ENCODE results near the gene M1AP. TPM values are rescaled to one million over a fixed set of nuclear protein-coding genes. Genes with fewer than 3 reads are reported as not detected.

The M1AP gene, protein sequence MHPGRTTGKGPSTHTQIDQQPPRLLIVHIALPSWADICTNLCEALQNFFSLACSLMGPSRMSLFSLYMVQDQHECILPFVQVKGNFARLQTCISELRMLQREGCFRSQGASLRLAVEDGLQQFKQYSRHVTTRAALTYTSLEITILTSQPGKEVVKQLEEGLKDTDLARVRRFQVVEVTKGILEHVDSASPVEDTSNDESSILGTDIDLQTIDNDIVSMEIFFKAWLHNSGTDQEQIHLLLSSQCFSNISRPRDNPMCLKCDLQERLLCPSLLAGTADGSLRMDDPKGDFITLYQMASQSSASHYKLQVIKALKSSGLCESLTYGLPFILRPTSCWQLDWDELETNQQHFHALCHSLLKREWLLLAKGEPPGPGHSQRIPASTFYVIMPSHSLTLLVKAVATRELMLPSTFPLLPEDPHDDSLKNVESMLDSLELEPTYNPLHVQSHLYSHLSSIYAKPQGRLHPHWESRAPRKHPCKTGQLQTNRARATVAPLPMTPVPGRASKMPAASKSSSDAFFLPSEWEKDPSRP
- not detected for total RNA-seq
- long read RNA-seq = 0 reads

DNA sequence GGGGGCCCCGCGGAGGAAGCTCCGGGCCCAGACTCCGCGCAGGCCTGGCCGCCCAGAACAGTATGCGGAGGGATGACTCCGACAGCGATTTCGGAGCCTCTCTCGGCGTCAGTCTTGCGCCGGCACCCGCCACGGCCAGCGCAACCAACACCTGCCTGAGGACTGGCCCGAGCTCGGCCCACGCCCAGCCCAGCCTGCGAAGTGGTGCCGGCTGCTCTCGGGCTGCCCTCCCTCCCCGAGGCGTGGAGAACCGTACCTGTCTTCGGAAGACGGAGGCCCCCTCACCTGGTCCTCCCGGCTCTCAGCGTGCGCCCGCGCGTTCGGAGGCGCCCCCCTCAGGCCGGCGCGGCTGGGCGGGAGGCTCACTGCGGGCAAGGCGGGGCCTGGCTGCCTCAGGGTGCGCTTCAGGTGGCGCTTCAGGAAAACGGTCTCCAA lies at the start of gene M1AP:
M1AP (minus strand) TSS at position 322 of the 435 bp plus-strand sequence. CDS start 8,055 bp downstream, outside the sequence.
- intact Hi-C loops (cut with DNase I) = no loop called here
- DNase-seq (ENCODE audit: missing footprints) (no peak), ATAC-seq (peak; percentile 37)

DNA sequence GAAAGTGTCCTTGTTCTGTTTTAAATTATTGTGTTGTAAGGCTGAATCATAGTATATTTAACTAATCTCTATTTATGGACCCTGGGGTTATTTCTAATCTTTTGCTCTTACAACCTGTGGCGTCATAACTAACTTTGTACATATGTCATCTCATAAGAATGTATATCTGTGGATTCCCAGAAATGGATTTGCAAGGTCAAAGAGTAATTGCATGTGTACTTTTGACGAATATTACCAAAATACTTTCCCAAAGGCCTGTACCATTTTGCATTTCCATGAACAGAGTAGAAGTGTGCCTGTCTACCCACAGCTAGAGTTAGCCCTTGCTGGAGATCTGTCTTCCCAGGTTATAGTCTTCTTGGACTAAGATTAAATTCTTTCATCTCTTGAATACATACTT lies 48.7 kb upstream of the M1AP start:
- DNase-seq (ENCODE audit: missing footprints) = no peak
- no peak for ATAC-seq
- intact Hi-C loops (cut with DNase I) = no loop called here

DNA sequence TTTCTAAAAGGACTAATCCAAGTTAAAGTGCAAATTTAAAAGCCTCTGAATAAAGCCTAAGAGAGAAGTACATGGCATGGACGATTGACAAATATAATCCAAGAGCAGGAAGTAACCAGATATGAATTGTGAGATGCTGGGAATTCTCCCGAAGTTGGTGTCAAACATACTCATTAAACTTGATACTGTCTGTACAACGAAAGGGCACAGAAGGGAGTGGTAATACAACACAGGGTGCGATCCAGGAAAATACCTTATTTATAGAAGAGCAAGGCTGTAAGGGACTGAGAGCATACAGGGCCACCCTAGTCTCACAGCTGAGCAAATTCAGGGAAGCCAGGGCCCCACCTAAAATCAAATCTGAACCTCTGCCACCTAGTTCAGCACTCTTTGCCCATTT lies 47.5 kb upstream of the M1AP start:
- intact Hi-C loops (cut with DNase I) = no loop called here
- ATAC-seq = no peak

DNA sequence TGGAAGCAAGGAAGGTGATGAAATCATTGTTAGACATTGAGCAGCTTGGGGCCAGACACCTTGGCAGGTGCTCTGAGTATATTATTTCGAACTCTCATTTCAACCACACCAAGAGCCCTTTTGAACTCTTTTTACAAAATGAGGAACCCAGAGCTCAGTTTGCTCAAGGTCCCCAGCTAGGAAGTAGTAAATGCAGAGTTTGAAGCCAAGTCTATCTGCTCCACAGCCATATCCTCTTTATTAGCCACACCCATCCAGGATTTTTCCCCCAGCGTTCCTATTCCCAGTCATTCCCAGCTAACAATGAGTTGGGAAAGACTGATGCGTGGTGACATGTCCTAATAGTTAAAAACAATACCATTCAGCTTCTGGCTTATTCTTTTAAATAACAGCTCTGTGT lies 46.2 kb upstream of the M1AP start:
- no peak for DNase-seq (ENCODE audit: missing footprints)
- no peak for ATAC-seq

More for the DNA sequence above, 47.5 kb upstream of the M1AP start:
- DNase-seq (ENCODE audit: missing footprints) = no peak

DNA sequence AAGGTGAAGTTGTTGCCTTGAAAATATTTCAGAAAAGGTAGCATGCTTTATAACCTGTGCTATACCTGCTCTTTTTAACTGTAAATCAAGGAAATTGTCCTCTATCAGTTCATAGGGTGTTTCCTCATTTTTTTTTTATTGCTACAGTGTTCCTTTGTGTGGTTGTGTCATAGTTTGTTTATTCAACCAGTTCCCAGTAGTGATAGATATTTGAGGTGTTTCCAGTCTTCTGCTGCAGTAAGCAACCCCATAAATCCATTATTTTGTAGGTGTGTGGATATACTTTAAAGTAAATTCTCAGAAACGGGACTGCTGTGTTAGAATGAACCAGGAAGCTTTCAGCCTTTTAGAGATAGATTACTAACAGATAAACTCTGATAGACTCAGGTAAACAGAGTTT lies 45.5 kb upstream of the M1AP start:
- no peak for DNase-seq (ENCODE audit: missing footprints)
- intact Hi-C loops (cut with DNase I) = no loop called here
- no peak for ATAC-seq

More for the DNA sequence above, 46.2 kb upstream of the M1AP start:
- intact Hi-C loops (cut with DNase I) = no loop called here

DNA sequence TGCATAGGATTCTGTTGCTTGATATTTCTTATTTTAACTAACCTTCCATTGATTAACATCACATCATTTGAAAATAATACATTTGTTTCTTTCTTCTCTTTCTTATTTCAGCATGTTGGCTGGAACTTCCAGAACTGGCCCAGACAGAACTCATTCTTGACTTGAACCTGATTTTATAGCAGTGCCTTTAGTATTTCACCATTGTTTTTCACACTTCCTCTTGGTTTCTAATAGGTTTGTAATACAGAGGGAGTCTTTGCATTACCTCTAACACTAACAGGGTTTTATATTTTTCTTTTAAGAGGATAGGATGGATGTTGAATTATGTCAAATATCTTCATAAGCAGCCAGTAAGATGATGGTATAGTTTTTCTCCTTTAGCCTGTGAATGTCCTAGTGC lies 45.1 kb upstream of the M1AP start:
- intact Hi-C loops (cut with DNase I) = no loop called here
- no peak for DNase-seq (ENCODE audit: missing footprints)
- ATAC-seq = no peak

DNA sequence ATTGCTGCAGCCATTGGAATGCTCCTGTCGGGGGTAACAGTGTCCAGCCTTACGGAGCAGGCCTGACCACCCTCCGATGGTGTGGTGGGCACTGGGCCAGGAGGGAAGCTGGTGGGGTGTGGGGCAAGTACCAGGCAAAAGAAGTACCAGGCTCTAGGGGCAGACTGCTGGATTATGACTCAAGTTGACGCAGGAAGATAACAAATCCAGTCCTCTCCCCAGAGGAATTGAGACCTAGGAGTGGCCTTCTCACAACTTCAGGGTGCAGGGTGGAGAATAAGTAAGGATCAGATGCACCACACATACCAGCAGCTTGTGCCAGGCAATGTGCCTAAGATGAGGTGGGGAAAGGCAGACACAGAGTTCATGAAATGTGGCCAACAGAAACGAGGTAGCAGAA lies 43.8 kb upstream of the M1AP start:
- DNase-seq (ENCODE audit: missing footprints) (no peak), ATAC-seq (no peak)
- intact Hi-C loops (cut with DNase I) = no loop called here

DNA sequence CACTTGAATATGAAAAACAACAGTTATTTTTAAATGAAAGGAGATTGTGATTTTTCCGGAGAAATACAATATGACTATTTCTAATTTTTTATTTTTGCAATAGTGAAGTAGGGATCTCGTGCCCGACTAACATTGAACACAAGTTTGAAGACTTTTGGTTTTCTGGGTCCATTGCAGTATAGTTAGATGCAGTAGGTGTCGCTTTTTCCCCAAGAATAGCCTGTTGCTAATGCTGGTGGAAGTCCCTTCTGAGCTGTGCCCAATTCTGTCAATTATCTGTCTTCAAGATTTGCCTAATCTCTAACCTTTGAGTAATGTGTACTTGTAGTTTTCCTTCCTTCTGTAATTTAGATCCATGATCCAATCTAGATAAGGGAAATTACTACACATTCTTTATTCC lies 42.4 kb upstream of the M1AP start:
- intact Hi-C loops (cut with DNase I) = loop anchor here (1.0 kb wide), 1 partner anchor 186 kb away; no protein-coding TSS in a partner anchor
- ATAC-seq (peak; percentile 69), DNase-seq (ENCODE audit: missing footprints) (no peak)

DNA sequence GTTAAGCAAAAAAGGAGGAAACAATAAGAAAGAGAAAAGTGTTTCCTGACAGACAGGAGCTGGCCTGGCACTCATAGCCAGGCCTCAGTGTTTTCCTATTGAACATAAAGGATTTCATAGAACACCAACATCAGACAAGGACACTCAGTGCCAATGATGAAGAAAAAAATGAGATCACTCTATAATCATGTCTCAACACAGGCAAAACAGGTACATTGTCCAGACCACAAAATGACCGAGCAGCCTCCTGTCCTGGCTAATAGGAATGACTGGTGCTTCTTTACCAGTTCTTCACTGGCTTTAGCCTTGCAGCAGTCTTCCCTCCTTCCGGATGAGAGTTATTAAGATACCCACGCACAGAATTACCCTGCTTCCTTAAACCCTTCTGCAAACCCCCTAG lies 41.5 kb upstream of the M1AP start:
- intact Hi-C loops (cut with DNase I) = loop anchor here (1.0 to 10.0 kb wide), 2 partner anchors 187 to 715 kb away; no protein-coding TSS in a partner anchor
- ATAC-seq = no peak
- no peak for DNase-seq (ENCODE audit: missing footprints)

DNA sequence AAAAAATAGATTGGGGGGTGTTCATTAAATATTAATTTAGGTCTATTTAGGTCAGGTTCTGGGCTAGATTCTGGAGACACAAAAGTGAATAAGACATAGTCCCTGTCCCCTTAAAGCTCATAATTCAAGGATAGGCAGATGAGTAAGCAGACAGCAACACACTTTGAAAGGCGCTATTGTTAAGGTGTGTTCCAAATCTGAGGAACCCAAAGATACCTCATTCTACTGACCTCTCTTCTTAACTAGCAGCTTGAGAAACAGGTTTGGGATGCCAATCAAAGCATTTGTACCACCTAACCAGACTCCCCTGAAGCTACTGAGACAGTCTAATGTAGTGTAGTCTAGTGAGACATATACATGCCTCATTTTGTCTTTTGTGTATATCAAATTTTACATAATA lies 40.8 kb upstream of the M1AP start:
- DNase-seq (ENCODE audit: missing footprints) (no peak), ATAC-seq (no peak)
- intact Hi-C loops (cut with DNase I) = loop anchor here (10.0 kb wide), 1 partner anchor 716 kb away; no protein-coding TSS in a partner anchor

DNA sequence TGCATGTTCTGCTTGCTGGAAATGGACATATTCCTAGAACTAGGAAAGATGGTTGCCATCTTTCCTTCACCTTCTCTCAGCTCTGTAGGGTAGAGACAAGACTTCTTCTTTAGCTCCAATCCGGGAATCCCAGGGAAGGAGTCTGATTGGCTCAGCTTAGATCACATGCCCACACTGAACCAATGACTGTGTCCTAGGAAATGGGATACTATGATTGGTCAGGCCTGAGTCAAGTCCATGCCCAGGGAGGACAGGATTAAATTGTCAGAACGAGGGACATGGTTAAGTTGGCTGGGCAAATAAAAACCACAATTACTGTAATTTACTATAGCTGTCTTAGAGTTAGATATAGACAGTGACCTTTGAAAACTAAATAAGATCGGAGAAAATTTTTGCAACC lies 37.3 kb upstream of the M1AP start:
- ATAC-seq (no peak), DNase-seq (ENCODE audit: missing footprints) (no peak)
- intact Hi-C loops (cut with DNase I) = loop anchor here (10.0 kb wide), 1 partner anchor 719 kb away; no protein-coding TSS in a partner anchor

DNA sequence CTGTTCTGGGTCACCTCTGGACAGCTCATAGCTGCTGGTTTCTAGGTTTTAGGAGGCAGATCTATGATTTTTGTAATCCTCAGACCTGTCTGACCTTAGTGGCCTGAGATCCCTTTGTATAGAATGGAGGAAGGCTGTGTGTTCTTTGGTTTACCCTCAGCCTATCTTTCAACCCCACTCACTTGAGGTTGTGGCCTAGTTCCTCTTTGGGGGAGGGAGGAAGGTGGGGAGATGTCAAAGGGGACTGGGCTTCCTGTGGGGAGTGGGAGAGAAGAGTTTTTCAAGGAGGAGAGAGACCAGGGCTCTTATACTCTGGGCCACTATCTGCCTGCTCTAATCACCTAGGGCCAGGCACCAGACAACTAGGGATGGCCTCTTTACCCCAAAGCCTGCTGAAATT lies 34.4 kb upstream of the M1AP start:
- DNase-seq (ENCODE audit: missing footprints) (no peak), ATAC-seq (no peak)
- intact Hi-C loops (cut with DNase I) = loop anchor here (10.0 kb wide), 1 partner anchor 722 kb away; no protein-coding TSS in a partner anchor

DNA sequence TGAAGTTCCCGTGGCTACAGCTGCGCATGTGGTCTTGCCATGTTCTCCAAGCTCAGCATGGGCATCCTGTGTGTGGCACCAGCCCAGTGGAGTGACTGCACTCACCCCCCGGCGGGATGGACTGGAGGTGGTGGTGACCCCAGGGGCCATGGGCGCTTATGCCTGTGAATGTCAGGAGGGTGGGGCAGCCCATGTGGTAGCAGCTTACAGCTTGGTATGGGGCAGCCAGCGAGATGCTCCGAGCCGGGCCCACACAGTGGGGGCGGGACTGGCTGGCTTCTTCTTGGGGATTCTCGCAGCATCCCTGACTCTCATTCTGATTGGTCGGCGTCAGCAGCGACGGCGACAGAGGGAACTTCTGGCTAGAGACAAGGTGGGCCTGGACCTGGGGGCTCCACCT lies 31.5 kb upstream of the M1AP start:
- intact Hi-C loops (cut with DNase I) = loop anchor here (10.0 kb wide), 1 partner anchor 725 kb away; no protein-coding TSS in a partner anchor
- ATAC-seq = no peak
- DNase-seq (ENCODE audit: missing footprints) = no peak

DNA sequence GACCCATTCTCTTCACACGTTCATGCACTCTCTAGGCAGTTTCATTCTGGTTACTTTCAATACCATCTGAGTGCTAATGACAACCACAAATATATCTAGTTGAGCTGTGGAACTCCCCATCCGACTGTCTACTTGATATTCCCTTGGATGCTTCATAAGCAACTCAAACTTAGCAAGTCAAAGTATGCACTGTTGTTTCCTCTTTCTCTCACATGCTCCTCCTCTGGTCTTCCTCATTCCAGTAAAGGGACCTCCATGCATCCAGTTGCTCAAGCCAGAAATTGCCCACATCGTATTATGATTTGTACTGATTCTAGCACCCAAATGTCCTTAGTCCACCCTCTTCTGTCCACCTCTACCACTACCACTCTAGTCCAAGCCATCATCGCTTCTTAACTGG lies 28.2 kb upstream of the M1AP start:
- intact Hi-C loops (cut with DNase I) = no loop called here
- ATAC-seq (no peak), DNase-seq (ENCODE audit: missing footprints) (no peak)

DNA sequence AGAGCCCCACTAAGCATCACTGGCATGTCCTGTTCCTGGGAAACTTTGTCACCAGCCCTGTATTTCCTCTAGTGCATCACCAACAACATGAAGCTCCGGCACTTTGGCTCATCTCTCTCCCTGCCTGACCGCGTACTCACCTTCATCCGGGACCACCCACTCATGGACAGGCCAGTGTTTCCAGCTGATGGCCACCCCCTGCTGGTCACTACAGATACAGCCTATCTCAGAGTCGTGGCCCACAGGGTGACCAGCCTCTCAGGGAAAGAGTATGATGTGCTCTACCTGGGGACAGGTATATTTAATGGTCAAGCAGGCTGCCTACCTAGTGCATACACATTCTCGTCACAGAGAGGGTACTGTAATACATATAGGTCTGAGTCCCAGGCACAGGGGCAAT lies 27.0 kb upstream of the M1AP start:
- intact Hi-C loops (cut with DNase I) = no loop called here
- no peak for ATAC-seq

DNA sequence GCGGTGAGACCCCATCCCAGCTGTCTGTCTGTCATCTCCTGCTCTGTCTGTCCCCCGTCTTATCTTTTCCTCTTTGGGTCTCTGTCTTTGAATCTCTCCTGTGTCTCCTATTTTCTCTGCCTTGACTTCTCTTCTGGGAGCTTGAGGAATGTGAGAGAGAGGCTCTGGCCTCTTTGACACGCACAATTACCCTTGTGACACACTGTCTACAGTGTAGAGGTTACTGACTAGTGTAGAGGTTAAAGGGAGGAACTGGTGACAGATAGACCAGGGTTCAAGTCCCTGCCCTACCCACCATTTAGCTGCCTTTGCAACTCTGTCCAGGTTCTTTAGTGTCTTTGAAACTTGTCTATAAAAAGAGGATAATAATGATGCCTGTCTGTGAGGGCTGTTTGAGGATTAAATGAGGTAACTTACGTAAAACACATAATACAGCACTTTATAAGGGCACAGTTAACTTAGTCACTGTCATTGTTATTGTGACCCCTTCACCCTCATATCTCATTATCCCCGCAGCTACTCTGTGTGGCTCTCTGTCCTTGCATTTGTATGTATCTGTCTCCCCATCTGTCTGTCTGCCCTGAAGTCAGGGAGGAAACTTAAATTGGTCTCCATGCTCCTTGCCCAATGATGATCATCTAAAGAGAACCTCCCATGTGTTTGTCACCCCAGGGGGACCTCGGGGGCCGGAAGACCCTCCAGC lies 25.8 kb upstream of the M1AP start:
- DNase-seq (ENCODE audit: missing footprints) (no peak), ATAC-seq (no peak)
- intact Hi-C loops (cut with DNase I) = no loop called here

More for the DNA sequence above, 27.0 kb upstream of the M1AP start:
- DNase-seq (ENCODE audit: missing footprints) = no peak

DNA sequence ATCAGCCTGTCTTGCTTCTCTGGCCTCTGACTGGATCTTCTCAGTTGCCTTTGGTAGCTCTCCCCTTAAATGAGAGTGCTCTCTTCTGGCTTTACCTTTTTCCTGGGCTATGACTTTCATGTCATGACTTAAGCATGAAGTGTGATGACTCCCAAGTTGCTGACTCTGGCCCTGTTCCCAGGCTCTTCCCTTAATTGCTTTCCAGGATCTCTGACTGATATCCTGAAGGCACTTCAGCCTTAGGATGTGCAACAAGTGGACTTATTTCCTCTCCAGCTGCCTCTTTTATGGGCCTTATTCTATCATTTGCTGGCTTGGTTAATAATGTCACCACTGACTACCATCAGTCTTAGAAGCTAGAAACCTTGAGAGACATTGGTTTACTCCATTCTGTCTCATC lies 23.3 kb upstream of the M1AP start:
- ATAC-seq (no peak), DNase-seq (ENCODE audit: missing footprints) (no peak)
- intact Hi-C loops (cut with DNase I) = no loop called here

DNA sequence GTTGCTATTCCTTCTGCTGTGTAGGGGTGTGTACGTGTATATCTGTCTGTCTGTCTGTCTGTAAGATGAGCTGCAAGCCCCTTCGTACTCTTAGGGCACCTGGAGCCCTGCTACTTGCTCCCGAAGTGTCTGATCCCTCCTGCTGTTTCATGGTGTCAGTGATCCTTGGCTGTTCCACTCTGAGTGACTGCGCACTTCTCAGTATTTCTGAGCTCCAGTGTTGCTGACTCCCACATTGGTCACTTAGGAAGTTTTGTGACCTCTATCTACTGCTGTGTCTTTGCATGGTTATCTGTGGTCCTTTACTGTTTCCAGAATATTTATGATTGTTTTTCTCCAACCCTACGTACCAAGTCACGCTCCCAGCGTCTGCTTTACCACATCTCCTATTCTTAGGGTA lies 22.1 kb upstream of the M1AP start:
- ATAC-seq (no peak), DNase-seq (ENCODE audit: missing footprints) (no peak)
- intact Hi-C loops (cut with DNase I) = no loop called here

DNA sequence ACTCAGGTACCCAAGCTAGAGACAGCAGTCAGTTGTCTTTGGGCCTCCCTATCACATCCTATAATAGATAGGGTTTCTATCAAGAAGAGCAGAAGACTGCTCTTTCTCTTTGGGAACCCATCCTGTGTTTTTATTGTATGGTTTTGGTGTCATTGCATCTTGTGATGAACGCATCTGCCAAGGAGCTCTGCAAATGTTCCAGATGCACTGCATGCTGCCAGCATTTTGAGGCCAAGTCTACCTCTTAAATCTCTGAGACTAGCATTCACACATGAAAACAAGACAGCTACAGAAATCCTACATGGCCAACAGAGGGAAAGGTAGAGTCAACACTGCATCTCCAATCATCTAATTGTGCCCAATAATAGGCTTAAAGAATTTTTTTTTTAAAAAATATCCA lies 20.0 kb upstream of the M1AP start:
- intact Hi-C loops (cut with DNase I) = no loop called here
- ATAC-seq (no peak), DNase-seq (ENCODE audit: missing footprints) (no peak)

DNA sequence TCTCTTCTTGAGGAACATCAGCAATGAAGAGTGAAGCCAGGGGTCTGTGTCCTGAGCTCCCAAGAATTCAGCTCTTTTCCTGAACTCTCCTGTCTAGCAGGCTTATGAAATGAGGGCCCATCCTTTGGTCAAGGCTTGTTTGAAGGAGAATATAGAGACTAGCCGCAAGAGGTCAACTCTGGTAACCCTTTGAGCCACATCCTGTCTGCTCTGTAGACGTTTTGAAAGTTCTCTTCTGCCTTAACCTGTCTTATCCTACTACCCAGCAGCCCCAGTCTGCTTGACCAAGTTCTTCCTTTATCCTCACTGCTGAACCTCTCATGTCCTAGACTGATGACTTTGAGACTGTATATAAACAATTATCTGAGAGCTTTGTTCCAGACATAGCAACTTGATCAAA lies 11.3 kb upstream of the M1AP start:
- intact Hi-C loops (cut with DNase I) = loop anchor here (10.0 kb wide), 1 partner anchor 155 kb away; the partner anchor contains the start of gene PCGF1
- ATAC-seq (no peak), DNase-seq (ENCODE audit: missing footprints) (no peak)
